K562 (cell line): ENCODE measurements around the gene CES5A. TPM values are rescaled to one million over a fixed set of nuclear protein-coding genes. Genes with fewer than 3 reads are reported as not detected.

Experiments
- ATAC-seq: fragments of 200-7000 bp; cut with Tn5 transposase; 3 replicates; pipeline ENCODE4 v1.9.1; 2020; ENCODE audit warnings: moderate library complexity
- BruUV-seq: library from RNA; stranded (reverse); fragments of 400-500 nt; replicated peaks from 2 replicates; lab custom pipeline; 2021; lab: Mats Ljungman, UMichigan
- CTCF ChIA-PET: fragments of 300-600 bp; formaldehyde crosslinking; extraction: SDS; loops from one replicate; lab custom pipeline; 2021; ENCODE audit warnings: low intra/inter-chr PET ratio; lab: Yijun Ruan, JAX
- POLR2A ChIA-PET: fragments of 300-600, 350-650 bp; sonication (Branson Sonifier 250); formaldehyde crosslinking; extraction: SDS; loops from one replicate; lab custom pipeline; 2021; ENCODE audit warnings: antibody characterized with exemption, inconsistent platforms; lab: Yijun Ruan, JAX
- DNase-seq, 4 experiments: peaks; one replicate each; pipeline versions ENCODE4 v3.0.0 to v3.0.0-alpha.2; 2011 to 2018; ENCODE audit warnings: low spot score in 3 of 4, mixed read lengths in 3 of 4; ENCODE audit errors: extremely low read depth in 1 of 4
- FAIRE-seq: peaks from 2 replicates; lab custom pipeline; 2011; peaks lifted over from hg19 to GRCh38; lab: Jason Lieb, UNC
- H2AFZ ChIP-seq: 2 replicates; pipeline ENCODE4 v1.6.0; 2011; ENCODE audit warnings: low read depth, low read length, control low read depth, inconsistent platforms
- H3K27ac ChIP-seq: fragments of 200-600 bp; 3 replicates; pipeline ENCODE4 v1.8.0; 2011; ENCODE audit warnings: low read depth, mild to moderate bottlenecking, control low read depth, inconsistent platforms, low read length, moderate library complexity, mixed read lengths; ENCODE audit errors: extremely low read depth
- H3K27me3 ChIP-seq, 2 experiments: fragments of 300-600 bp in 1 of 2; 2 replicates in 1 of 2; 3 replicates in 1 of 2; pipeline versions ENCODE4 v1.6.0 to v1.8.0; 2011; ENCODE audit warnings: inconsistent platforms in 2 of 2, low read length in 2 of 2, mild to moderate bottlenecking in 1 of 2, mixed read lengths in 1 of 2, moderate library complexity in 1 of 2; ENCODE audit not compliant: control insufficient read depth in 2 of 2, insufficient read depth in 2 of 2
- H3K36me3 ChIP-seq: fragments of 300-600 bp; 3 replicates; pipeline ENCODE4 v1.8.0; 2011; ENCODE audit warnings: mild to moderate bottlenecking, low read length, inconsistent platforms; ENCODE audit not compliant: control insufficient read depth, insufficient read depth
- H3K4me1 ChIP-seq, 2 experiments: fragments of 200-600 bp in 1 of 2; replicated peaks in 1 of 2; 2 replicates in 1 of 2; 3 replicates in 1 of 2; pipeline versions ENCODE4 v1.5.1 to v1.8.0; 2011; ENCODE audit warnings: inconsistent platforms in 2 of 2, low read length in 2 of 2, mild to moderate bottlenecking in 1 of 2, mixed read lengths in 1 of 2, moderate library complexity in 1 of 2; ENCODE audit not compliant: control insufficient read depth in 2 of 2, insufficient read depth in 2 of 2
- H3K4me2 ChIP-seq: 2 replicates; pipeline ENCODE4 v1.6.1; 2011; ENCODE audit warnings: low read length, control low read depth, inconsistent platforms, mixed read lengths; ENCODE audit not compliant: insufficient read depth
- H3K4me3 ChIP-seq: fragments of 200-600 bp; sonication (generic), shearing (Covaris generic); 2 replicates; pipeline ENCODE4 v1.5.1; 2016; ENCODE audit warnings: control low read depth, inconsistent platforms
- H3K79me2 ChIP-seq: fragments of 200-600 bp; 3 replicates; pipeline ENCODE4 v1.8.0; 2011; ENCODE audit warnings: low read length, inconsistent platforms; ENCODE audit not compliant: control insufficient read depth, insufficient read depth
- H3K9ac ChIP-seq, 2 experiments: 2 replicates each; pipeline versions ENCODE4 v1.6.0 to v1.6.1; 2011; ENCODE audit warnings: low read depth in 2 of 2, low read length in 2 of 2, control low read depth in 1 of 2, inconsistent platforms in 1 of 2, mild to moderate bottlenecking in 1 of 2, mixed read lengths in 1 of 2; ENCODE audit not compliant: insufficient read depth in 1 of 2
- H3K9me1 ChIP-seq: one replicate; pipeline ENCODE4 v1.6.0; 2011; ENCODE audit warnings: inconsistent platforms, mild to moderate bottlenecking, low read length, moderate library complexity; ENCODE audit not compliant: control insufficient read depth, insufficient read depth
- H3K9me3 ChIP-seq: replicated peaks from 2 replicates; pipeline ENCODE4 v1.5.1; 2011; ENCODE audit warnings: low read depth, low read length, inconsistent platforms; ENCODE audit not compliant: control insufficient read depth, insufficient read depth
- H4K20me1 ChIP-seq: replicated peaks from 2 replicates; pipeline ENCODE4 v1.6.1; 2011; ENCODE audit warnings: low read length, inconsistent platforms, mixed read lengths; ENCODE audit not compliant: control insufficient read depth, insufficient read depth
- BRD4 ChIP-seq: fragments of 200-600 bp; sonication (generic); IDR thresholded peaks from 2 replicates; pipeline ENCODE4 v1.6.1; 2017; ENCODE audit warnings: inconsistent platforms
- EZH2 ChIP-seq: IDR thresholded peaks from 2 replicates; pipeline ENCODE4 v1.6.1; 2012; ENCODE audit warnings: low read depth, mild to moderate bottlenecking, inconsistent platforms, low read length, borderline replicate concordance
- FOXK1 ChIP-seq: sonication (generic); formaldehyde crosslinking; IDR thresholded peaks from 2 replicates; pipeline ENCODE4 v1.8.0; 2022; ENCODE audit warnings: missing genetic modification reagents, mild to moderate bottlenecking, borderline replicate concordance
- KLF16 ChIP-seq: IDR thresholded peaks from 2 replicates; pipeline ENCODE4 v1.6.1; 2016; ENCODE audit warnings: antibody characterized with exemption
- LCOR ChIP-seq: sonication (generic); formaldehyde crosslinking; IDR thresholded peaks from 2 replicates; pipeline ENCODE4 v1.8.0; 2022; ENCODE audit warnings: mild to moderate bottlenecking, missing genetic modification reagents
- LEF1 ChIP-seq: fragments of 450-650 bp; IDR thresholded peaks from 2 replicates; pipeline ENCODE4 v1.6.1; 2016; ENCODE audit warnings: mild to moderate bottlenecking
- MTA2 ChIP-seq: fragments of 450-650 bp; IDR thresholded peaks from 2 replicates; pipeline ENCODE4 v1.6.1; 2016; ENCODE audit warnings: low read depth
- PHB2 ChIP-seq: fragments of 450-650 bp; IDR thresholded peaks from 2 replicates; pipeline ENCODE4 v1.6.1; 2017; ENCODE audit warnings: low read depth
- ZNF133 ChIP-seq: fragments of 250-450 bp; sonication (Bioruptor Pico); IDR thresholded peaks from 2 replicates; pipeline ENCODE4 v1.4.0; 2020; ENCODE audit warnings: mild to moderate bottlenecking
- ZNF165 ChIP-seq: fragments of 250-450 bp; sonication (Bioruptor Pico); IDR thresholded peaks from 2 replicates; pipeline ENCODE4 v1.4.0; 2020; ENCODE audit warnings: borderline replicate concordance
- ZNF589 ChIP-seq: fragments of 200-800 bp; sonication (Bioruptor generic); IDR thresholded peaks from 2 replicates; pipeline ENCODE4 v1.6.1; 2016; ENCODE audit warnings: low read depth, missing genetic modification characterization, missing compliant biosample characterization
- ZNF695 ChIP-seq: fragments of 450-650 bp; formaldehyde crosslinking; IDR thresholded peaks from 2 replicates; pipeline ENCODE4 v1.4.0; 2020; ENCODE audit warnings: mild to moderate bottlenecking, moderate library complexity
- WGBS: fragments of 100-300 bp; shearing (Covaris generic); methylation state at CpG from one replicate; pipeline ENCODE4 v1.1.6; 2016; ENCODE audit warnings: low coverage, mixed read lengths; ENCODE audit not compliant: insufficient coverage; ENCODE audit errors: missing lambda C conversion rate; 5-methylcytosine and 5-hydroxymethylcytosine counted together
- in situ Hi-C: fragments of 300-500 bp; cut with MboI; formaldehyde crosslinking; loops from 4 replicates; pipeline ENCODE4 v1.15.0; 2018; ENCODE audit warnings: inconsistent platforms, mixed read lengths
- intact Hi-C: fragments of 100-400 bp; cut with micrococcal nuclease; formaldehyde crosslinking; loops from 2 replicates; pipeline ENCODE4 v1.14.2; 2022
- polyA plus RNA-seq, 8 experiments: library from polyadenylated mRNA; depleted of rRNA in 4 of 8; stranded (reverse) in 5 of 8; unstranded in 3 of 8; fragments of >200 nt; fragmentation: Nextera tagmentation in 2 of 8; fragmentation: Illumina TruSeq in 1 of 8; extraction: Ambion mirVana in 2 of 8; extraction: Trizol in 1 of 8; gene quantifications; 2 replicates each; pipeline versions ENCODE4 v1.2.1 to v1.2.3, GENCODE V29; 2011 to 2014; ENCODE audit warnings: inconsistent platforms in 1 of 8, missing spikeins in 1 of 8
- total RNA-seq, 7 experiments: library from RNA; depleted of rRNA in 6 of 7; stranded (reverse); fragments of >200 nt in 6 of 7; fragmentation: Illumina TruSeq in 2 of 7; extraction: Trizol in 2 of 7; gene quantifications; 2 replicates each; pipeline versions ENCODE4 v1.2.1 to v1.2.3, GENCODE V29; 2011 to 2021; ENCODE audit warnings: low replicate concordance in 1 of 7
- TF ChIP-seq, protein P1 (sequence below): fragments of 250-450 bp; sonication (Bioruptor Pico); IDR thresholded peaks from 2 replicates; pipeline ENCODE4 v1.4.0; 2020; ENCODE audit warnings: mild to moderate bottlenecking, moderate library complexity
- TF ChIP-seq, protein P2 (sequence below): sonication (generic); formaldehyde crosslinking; IDR thresholded peaks from 2 replicates; pipeline ENCODE4 v1.8.1; 2023; ENCODE audit warnings: mild to moderate bottlenecking, missing genetic modification reagents
- TF ChIP-seq, protein P3 (sequence below), 3 experiments: fragments of 200-800 bp in 1 of 3; fragments of 250-450 bp in 1 of 3; fragments of 450-650 bp in 1 of 3; sonication (Bioruptor Pico) in 1 of 3; sonication (Bioruptor generic) in 1 of 3; formaldehyde crosslinking in 1 of 3; IDR thresholded peaks; 2 replicates each; pipeline versions ENCODE4 v1.6.1 to v1.8.0; 2016 to 2022; ENCODE audit warnings: mild to moderate bottlenecking in 2 of 3, missing genetic modification characterization in 2 of 3, missing compliant biosample characterization in 1 of 3, moderate library complexity in 1 of 3

The CES5A gene
- total and polyA plus RNA-seq, 9 of the 15 experiments (the other 6 are each of a cell fraction or from before 2014, with no cell fraction given): 0.07 to 0.17 (median 0.15) TPM; not detected in 4

DNA sequence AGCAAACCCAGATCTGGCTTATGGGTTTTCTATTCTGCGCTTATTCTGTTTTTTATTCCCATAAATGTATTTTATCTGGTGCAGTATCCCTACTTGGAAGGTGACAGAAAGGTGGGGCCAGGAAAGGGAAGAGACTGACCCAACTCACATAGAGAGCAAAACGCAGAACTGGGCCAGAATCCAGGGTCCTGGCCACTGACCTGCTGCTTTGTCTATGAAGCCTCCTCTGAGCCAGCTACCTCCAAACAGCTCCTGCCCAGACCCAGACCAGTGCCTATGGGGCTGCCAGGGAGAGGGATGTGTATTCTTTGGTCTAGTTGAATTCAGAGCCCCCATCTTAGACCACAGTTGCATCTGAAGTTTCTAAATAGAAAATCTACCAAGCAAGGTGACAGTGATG is 36.4 kb upstream of the CES5A start (continued):
- TF ChIP-seq ZNF133 (CRISPR knock-in tag) (no peak), BRD4 (no peak), ZNF695 (CRISPR knock-in tag) (no peak), KLF16 (no peak), ZNF165 (CRISPR knock-in tag) (no peak), LCOR (no peak), FOXK1 (no peak)
- TF ChIP-seq, protein P1, sequence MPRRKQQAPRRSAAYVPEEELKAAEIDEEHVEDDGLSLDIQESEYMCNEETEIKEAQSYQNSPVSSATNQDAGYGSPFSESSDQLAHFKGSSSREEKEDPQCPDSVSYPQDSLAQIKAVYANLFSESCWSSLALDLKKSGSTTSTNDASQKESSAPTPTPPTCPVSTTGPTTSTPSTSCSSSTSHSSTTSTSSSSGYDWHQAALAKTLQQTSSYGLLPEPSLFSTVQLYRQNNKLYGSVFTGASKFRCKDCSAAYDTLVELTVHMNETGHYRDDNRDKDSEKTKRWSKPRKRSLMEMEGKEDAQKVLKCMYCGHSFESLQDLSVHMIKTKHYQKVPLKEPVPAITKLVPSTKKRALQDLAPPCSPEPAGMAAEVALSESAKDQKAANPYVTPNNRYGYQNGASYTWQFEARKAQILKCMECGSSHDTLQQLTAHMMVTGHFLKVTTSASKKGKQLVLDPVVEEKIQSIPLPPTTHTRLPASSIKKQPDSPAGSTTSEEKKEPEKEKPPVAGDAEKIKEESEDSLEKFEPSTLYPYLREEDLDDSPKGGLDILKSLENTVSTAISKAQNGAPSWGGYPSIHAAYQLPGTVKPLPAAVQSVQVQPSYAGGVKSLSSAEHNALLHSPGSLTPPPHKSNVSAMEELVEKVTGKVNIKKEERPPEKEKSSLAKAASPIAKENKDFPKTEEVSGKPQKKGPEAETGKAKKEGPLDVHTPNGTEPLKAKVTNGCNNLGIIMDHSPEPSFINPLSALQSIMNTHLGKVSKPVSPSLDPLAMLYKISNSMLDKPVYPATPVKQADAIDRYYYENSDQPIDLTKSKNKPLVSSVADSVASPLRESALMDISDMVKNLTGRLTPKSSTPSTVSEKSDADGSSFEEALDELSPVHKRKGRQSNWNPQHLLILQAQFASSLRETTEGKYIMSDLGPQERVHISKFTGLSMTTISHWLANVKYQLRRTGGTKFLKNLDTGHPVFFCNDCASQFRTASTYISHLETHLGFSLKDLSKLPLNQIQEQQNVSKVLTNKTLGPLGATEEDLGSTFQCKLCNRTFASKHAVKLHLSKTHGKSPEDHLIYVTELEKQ (CRISPR knock-in tag): no peak

DNA sequence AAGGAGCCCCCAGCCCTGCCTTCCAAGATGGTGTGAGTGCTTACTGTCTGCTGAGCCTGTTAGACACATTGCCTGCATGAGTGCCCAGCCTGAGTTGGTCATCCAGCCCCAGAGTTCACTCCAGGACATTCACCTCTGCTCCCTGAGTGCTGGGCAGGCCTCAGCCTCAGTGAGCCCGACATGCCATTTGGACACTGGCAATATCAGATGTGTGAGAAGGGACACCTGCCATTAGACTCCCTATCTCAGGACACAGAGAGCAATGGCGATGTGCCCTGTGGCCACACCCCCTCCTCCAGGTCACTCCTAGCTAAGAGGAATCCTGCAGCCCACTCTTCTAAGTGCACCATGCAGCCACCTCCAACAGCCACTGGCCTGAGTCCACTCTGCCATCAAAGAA is 34.7 kb upstream of the CES5A start:
- H4K20me1 ChIP-seq: no peaks in the 10 kb centered on the region
- WGBS: 0% methylated on average over 2 of the region's 2 CpGs
- H3K4me2 ChIP-seq: no peak overlapping the region
- H3K4me3 ChIP-seq: no peak overlapping the region
- intact Hi-C loops (no loop called here), in situ Hi-C loops (no loop called here)
- no peak overlapping the region for H3K27ac ChIP-seq
- no peak overlapping the region for H3K9ac ChIP-seq
- H3K9me3 ChIP-seq: no peaks in the 10 kb centered on the region
- H3K36me3 ChIP-seq: no peaks in the 10 kb centered on the region
- POLR2A ChIA-PET: no interaction called here
- no peak for ATAC-seq
- no peaks in the 10 kb centered on the region for H3K4me1 ChIP-seq
- H3K9me1 ChIP-seq: no peaks in the 10 kb centered on the region
- BruUV-seq: no TSS peak
- H3K27me3 ChIP-seq: peaks cover 0 to 6% of the 10 kb centered on the region in 2 experiments; a peak in 2 of 5 replicates
- no peak for DNase-seq
- FAIRE-seq: no peak
- no peaks in the 10 kb centered on the region for H3K79me2 ChIP-seq
- no peak overlapping the region for H2AFZ ChIP-seq
- CTCF ChIA-PET: no interaction called here
- no peak for TF ChIP-seq MTA2
- no peak for TF ChIP-seq LEF1
- TF ChIP-seq, protein P2, sequence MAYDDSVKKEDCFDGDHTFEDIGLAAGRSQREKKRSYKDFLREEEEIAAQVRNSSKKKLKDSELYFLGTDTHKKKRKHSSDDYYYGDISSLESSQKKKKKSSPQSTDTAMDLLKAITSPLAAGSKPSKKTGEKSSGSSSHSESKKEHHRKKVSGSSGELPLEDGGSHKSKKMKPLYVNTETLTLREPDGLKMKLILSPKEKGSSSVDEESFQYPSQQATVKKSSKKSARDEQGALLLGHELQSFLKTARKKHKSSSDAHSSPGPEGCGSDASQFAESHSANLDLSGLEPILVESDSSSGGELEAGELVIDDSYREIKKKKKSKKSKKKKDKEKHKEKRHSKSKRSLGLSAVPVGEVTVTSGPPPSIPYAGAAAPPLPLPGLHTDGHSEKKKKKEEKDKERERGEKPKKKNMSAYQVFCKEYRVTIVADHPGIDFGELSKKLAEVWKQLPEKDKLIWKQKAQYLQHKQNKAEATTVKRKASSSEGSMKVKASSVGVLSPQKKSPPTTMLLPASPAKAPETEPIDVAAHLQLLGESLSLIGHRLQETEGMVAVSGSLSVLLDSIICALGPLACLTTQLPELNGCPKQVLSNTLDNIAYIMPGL (CRISPR knock-in tag): no peak
- no peak for TF ChIP-seq PHB2
- no peak for TF ChIP-seq ZNF589 (CRISPR knock-in tag)
- TF ChIP-seq EZH2: no peak
- TF ChIP-seq, protein P3, sequence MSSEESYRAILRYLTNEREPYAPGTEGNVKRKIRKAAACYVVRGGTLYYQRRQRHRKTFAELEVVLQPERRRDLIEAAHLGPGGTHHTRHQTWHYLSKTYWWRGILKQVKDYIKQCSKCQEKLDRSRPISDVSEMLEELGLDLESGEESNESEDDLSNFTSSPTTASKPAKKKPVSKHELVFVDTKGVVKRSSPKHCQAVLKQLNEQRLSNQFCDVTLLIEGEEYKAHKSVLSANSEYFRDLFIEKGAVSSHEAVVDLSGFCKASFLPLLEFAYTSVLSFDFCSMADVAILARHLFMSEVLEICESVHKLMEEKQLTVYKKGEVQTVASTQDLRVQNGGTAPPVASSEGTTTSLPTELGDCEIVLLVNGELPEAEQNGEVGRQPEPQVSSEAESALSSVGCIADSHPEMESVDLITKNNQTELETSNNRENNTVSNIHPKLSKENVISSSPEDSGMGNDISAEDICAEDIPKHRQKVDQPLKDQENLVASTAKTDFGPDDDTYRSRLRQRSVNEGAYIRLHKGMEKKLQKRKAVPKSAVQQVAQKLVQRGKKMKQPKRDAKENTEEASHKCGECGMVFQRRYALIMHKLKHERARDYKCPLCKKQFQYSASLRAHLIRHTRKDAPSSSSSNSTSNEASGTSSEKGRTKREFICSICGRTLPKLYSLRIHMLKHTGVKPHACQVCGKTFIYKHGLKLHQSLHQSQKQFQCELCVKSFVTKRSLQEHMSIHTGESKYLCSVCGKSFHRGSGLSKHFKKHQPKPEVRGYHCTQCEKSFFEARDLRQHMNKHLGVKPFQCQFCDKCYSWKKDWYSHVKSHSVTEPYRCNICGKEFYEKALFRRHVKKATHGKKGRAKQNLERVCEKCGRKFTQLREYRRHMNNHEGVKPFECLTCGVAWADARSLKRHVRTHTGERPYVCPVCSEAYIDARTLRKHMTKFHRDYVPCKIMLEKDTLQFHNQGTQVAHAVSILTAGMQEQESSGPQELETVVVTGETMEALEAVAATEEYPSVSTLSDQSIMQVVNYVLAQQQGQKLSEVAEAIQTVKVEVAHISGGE (CRISPR knock-in tag; IDR thresholded peaks at IDR 0.05): no peak
